ENCODE measurements around the gene TRMT61A. TPM values are rescaled to one million over a fixed set of nuclear protein-coding genes. Genes with fewer than 3 reads are reported as not detected.
"Not testable (repeated sequence)": the region's sequence is repeated elsewhere in the genome, so short reads cannot be mapped to it uniquely, and the experiment has no call there.

Gene TRMT61A
- total RNA-seq, 1 experiment from 2014 or later, result 15.5 TPM

- TF ChIP-seq CDX4 (CRISPR knock-in tag; IDR thresholded peaks at IDR 0.05; ENCODE audit: borderline replicate concordance) (no peak), NFYB (CRISPR knock-in tag; conservative IDR thresholded peaks at IDR 0.05; ENCODE audit: low read depth) (no peak), ZNF219 (CRISPR knock-in tag; IDR thresholded peaks at IDR 0.05; ENCODE audit: borderline replicate concordance) (no peak), ATF1 (CRISPR knock-in tag; IDR thresholded peaks at IDR 0.05) (no peak), ZNF425 (CRISPR knock-in tag; conservative IDR thresholded peaks at IDR 0.05) (no peak), MYBL2 (CRISPR knock-in tag; IDR thresholded peaks at IDR 0.05) (no peak), NR2C2 (CRISPR knock-in tag; IDR thresholded peaks at IDR 0.05) (no peak)
- Mint-ChIP-seq H3K27ac (no peak overlapping the region), H3K4me1 (no peaks in the 10 kb centered on the region), H3K4me3 (no peak overlapping the region), H3K9me3 (no peaks in the 10 kb centered on the region), H3K27me3 (ENCODE audit: low read depth) (no peaks in the 10 kb centered on the region), H3K36me3 (no peaks in the 10 kb centered on the region; the same call in 1 of the 2 replicates)
- DNase-seq (ENCODE audit: low spot score) (peak; percentile 37), ATAC-seq (peak; percentile 57)
- POLR2A ChIA-PET, result no interaction called here
- CTCF ChIA-PET, result interaction anchor here (0.7 to 2.9 kb wide), 10 partner anchors 8 to 436 kb away, joined by 3 to 16 read pairs (median 6); partner anchors contain the start of genes CKB and TRMT61A
Observed at GRCh38 chr14:103510724-103511693, 18.0 kb upstream of the TRMT61A start.

- not testable (repeated sequence) for H3K27ac Mint-ChIP-seq; H3K27me3 Mint-ChIP-seq (ENCODE audit: low read depth); ATAC-seq; H3K36me3 Mint-ChIP-seq; H3K9me3 Mint-ChIP-seq; DNase-seq (ENCODE audit: low spot score); H3K4me1 Mint-ChIP-seq; H3K4me3 Mint-ChIP-seq
- ChIA-PET POLR2A (interaction anchor here (0.6 kb wide), 1 partner anchor 44 kb away, joined by 5 read pairs; no protein-coding TSS in a partner anchor), CTCF (interaction anchor here (0.6 to 1.9 kb wide), 4 partner anchors 9 to 119 kb away, joined by 3 to 8 read pairs (median 5); no protein-coding TSS in a partner anchor)
Observed at GRCh38 chr14:103512180-103512579, 16.8 kb upstream of the TRMT61A start.

GRCh38 chr14:103512701-103513611, 16.0 kb upstream of the TRMT61A start:
- H3K9me3 Mint-ChIP-seq, result no peaks in the 10 kb centered on the region
- H3K4me1 Mint-ChIP-seq, result peaks cover 3% of the 10 kb centered on the region
- POLR2A ChIA-PET, result no interaction called here
- H3K4me3 Mint-ChIP-seq, result no peak overlapping the region
- TF ChIP-seq ZNF121 (CRISPR knock-in tag; IDR thresholded peaks at IDR 0.05), result 0 out of 2 replicates have a peak, but pooled peaks have one; percentile 37
- no peak for TF ChIP-seq MAX (CRISPR knock-in tag; IDR thresholded peaks at IDR 0.05)
- no peaks in the 10 kb centered on the region for H3K36me3 Mint-ChIP-seq
- no peaks in the 10 kb centered on the region for H3K27me3 Mint-ChIP-seq (ENCODE audit: low read depth)
- CTCF ChIA-PET, result interaction anchor here (0.6 to 12.2 kb wide), 5 partner anchors 8 to 119 kb away, joined by 3 to 455 read pairs (median 7); no protein-coding TSS in a partner anchor
- ATAC-seq, result peak; percentile 15
- no peak for DNase-seq (ENCODE audit: low spot score)
- no peak overlapping the region; the same call in 1 of the 2 replicates for H3K27ac Mint-ChIP-seq

GRCh38 chr14:103514596-103515421, 14.2 kb upstream of the TRMT61A start:
- no peak for ATAC-seq
- Mint-ChIP-seq H3K27me3 (ENCODE audit: low read depth) (no peaks in the 10 kb centered on the region), H3K9me3 (no peaks in the 10 kb centered on the region), H3K4me1 (peaks cover 15% of the 10 kb centered on the region), H3K36me3 (peaks cover 9% of the 10 kb centered on the region), H3K27ac (peak overlapping the region; percentile 46; the same call in 1 of the 2 replicates), H3K4me3 (no peak overlapping the region)
- POLR2A ChIA-PET, result no interaction called here
- no peak for DNase-seq (ENCODE audit: low spot score)
- CTCF ChIA-PET, result interaction anchor here (12.2 kb wide), 1 partner anchor 29 kb away, joined by 455 read pairs; no protein-coding TSS in a partner anchor
- TF ChIP-seq ZNF532 (CRISPR knock-in tag; IDR thresholded peaks at IDR 0.05; ENCODE audit: borderline replicate concordance) (no peak), ELF4 (CRISPR knock-in tag; IDR thresholded peaks at IDR 0.05; ENCODE audit: low read depth) (no peak), MYBL2 (CRISPR knock-in tag; IDR thresholded peaks at IDR 0.05) (no peak), ETV6 (CRISPR knock-in tag; IDR thresholded peaks at IDR 0.05) (no peak), E2F1 (CRISPR knock-in tag; IDR thresholded peaks at IDR 0.05) (no peak)
